Gastrocnemius medialis (tissue), 4 donors: ENCODE measurements around the gene PLXND1. TPM values are rescaled to one million over a fixed set of nuclear protein-coding genes. Genes with fewer than 3 reads are reported as not detected.
A peak's percentile ranks its signal among the peaks of the same experiment; 100 is the strongest.

Experiments
- ATAC-seq, 2 donors: fragments of 150-250 bp; one replicate each; pipeline ENCODE4 v1.9.1; 2016
- DNase-seq, 2 donors: peaks; one replicate each; pipeline ENCODE4 v3.0.0-alpha.2; 2019
- H3K27ac ChIP-seq, 4 donors: fragments of 200-600 bp; sonication (generic); 1 replicate in 1 of 4; 2 replicates in 3 of 4; pipeline ENCODE4 v1.5.1; 2016 to 2018; ENCODE audit warnings: mild to moderate bottlenecking in 2 of 4, moderate library complexity in 1 of 4
- H3K27me3 ChIP-seq, 3 donors: fragments of 200-600 bp; sonication (generic) in 2 of 3; 1 replicate in 1 of 3; 2 replicates in 2 of 3; pipeline versions ENCODE4 v1.5.1 to v1.6.0; 2016 to 2019; ENCODE audit warnings: mild to moderate bottlenecking in 1 of 3, moderate library complexity in 1 of 3
- H3K36me3 ChIP-seq, 2 donors: fragments of 200-600 bp; sonication (generic) in 1 of 2; one replicate each; pipeline ENCODE4 v1.5.1; 2017 to 2018
- H3K4me1 ChIP-seq, 2 donors: fragments of 200-600 bp; sonication (generic) in 1 of 2; one replicate each; pipeline ENCODE4 v1.5.1; 2016 to 2017; ENCODE audit warnings: mild to moderate bottlenecking in 2 of 2
- H3K4me3 ChIP-seq, 4 donors: fragments of 200-600 bp; sonication (generic) in 3 of 4; 1 replicate in 1 of 4; 2 replicates in 3 of 4; pipeline ENCODE4 v1.5.1; 2016 to 2019; ENCODE audit warnings: mild to moderate bottlenecking in 2 of 4
- H3K9me3 ChIP-seq, 3 donors: fragments of 200-600 bp; sonication (generic) in 2 of 3; 1 replicate in 1 of 3; 2 replicates in 2 of 3; pipeline ENCODE4 v1.5.1; 2016 to 2019
- POLR2A ChIP-seq, 2 donors: fragments of 450-650 bp; IDR thresholded peaks; one replicate each; pipeline ENCODE4 v1.6.1; 2017; ENCODE audit warnings: antibody characterized with exemption in 2 of 2, mild to moderate bottlenecking in 2 of 2, moderate library complexity in 2 of 2
- in situ Hi-C, 4 donors: fragments of 200-750 bp; cut with MboI; loops; one replicate each; pipeline versions ENCODE4 v1.15.0 to v1.8.0; 2017; ENCODE audit warnings: low sequenced_read_pairs in 4 of 4
- intact Hi-C: fragments of 100-400 bp; cut with DNase I; formaldehyde crosslinking; loops from one replicate; pipeline ENCODE4 v1.15.1; 2023; ENCODE audit warnings: low total_unique reads
- total RNA-seq, 4 donors: library from RNA; depleted of rRNA; stranded (reverse); fragments of >200 nt; gene quantifications; one replicate each; pipeline versions ENCODE4 v1.1.0 to v1.2.3, GENCODE V29; 2016
- TF ChIP-seq, protein P1 (sequence below), 5 experiments: fragments of 450-650 bp in 3 of 5; fragments of 200-600 bp in 2 of 5; sonication (generic) in 2 of 5; IDR thresholded peaks in 4 of 5; conservative IDR thresholded peaks in 1 of 5; 1 replicate in 4 of 5; 2 replicates in 1 of 5; pipeline ENCODE4 v1.5.1; 2016 to 2019; ENCODE audit warnings: antibody characterized with exemption in 5 of 5, mild to moderate bottlenecking in 3 of 5, moderate library complexity in 3 of 5

The PLXND1 gene
- total RNA-seq, 4 donors from 2014 or later: 15.7 to 70.9 (median 19.9) TPM

DNA sequence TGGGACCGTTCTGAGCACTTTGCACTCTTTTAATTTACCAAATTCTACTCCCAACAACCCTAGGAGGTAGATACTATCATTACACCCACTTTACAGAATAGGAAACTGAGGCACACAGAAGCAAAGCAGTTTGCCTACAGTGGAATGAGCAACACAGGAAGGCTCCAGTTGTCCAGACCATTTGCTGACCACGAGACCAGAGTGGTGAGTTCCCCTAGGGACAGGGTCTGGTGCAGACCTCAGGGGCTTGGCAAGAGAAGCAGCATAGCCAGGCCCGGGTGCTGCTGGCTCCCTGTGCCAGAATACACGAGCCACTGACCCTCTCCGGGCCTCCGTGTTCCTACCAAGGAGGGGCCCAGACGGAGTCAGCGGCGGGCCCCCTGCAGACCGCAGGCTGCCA lies 26.5 kb downstream of the PLXND1 start:
- intact Hi-C loops (no loop called here), in situ Hi-C loops (no loop called here)
- Histone ChIP-seq H3K27me3 (no peaks in the 10 kb centered on the region), H3K27ac (peak overlapping the region in 1 of 4 donors; percentile 23), H3K4me3 (no peak overlapping the region), H3K9me3 (no peaks in the 10 kb centered on the region), H3K36me3 (no peaks in the 10 kb centered on the region), H3K4me1 (peaks cover 11% of the 10 kb centered on the region in 2 donors)
- ATAC-seq (no peak), DNase-seq (no peak)
- no peak for TF ChIP-seq POLR2A (IDR thresholded peaks at IDR 0.05)
- TF ChIP-seq, protein P1, sequence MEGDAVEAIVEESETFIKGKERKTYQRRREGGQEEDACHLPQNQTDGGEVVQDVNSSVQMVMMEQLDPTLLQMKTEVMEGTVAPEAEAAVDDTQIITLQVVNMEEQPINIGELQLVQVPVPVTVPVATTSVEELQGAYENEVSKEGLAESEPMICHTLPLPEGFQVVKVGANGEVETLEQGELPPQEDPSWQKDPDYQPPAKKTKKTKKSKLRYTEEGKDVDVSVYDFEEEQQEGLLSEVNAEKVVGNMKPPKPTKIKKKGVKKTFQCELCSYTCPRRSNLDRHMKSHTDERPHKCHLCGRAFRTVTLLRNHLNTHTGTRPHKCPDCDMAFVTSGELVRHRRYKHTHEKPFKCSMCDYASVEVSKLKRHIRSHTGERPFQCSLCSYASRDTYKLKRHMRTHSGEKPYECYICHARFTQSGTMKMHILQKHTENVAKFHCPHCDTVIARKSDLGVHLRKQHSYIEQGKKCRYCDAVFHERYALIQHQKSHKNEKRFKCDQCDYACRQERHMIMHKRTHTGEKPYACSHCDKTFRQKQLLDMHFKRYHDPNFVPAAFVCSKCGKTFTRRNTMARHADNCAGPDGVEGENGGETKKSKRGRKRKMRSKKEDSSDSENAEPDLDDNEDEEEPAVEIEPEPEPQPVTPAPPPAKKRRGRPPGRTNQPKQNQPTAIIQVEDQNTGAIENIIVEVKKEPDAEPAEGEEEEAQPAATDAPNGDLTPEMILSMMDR (IDR thresholded peaks at IDR 0.05 in 4 of 5, conservative IDR thresholded peaks at IDR 0.05 in 1 of 5): no peak

DNA sequence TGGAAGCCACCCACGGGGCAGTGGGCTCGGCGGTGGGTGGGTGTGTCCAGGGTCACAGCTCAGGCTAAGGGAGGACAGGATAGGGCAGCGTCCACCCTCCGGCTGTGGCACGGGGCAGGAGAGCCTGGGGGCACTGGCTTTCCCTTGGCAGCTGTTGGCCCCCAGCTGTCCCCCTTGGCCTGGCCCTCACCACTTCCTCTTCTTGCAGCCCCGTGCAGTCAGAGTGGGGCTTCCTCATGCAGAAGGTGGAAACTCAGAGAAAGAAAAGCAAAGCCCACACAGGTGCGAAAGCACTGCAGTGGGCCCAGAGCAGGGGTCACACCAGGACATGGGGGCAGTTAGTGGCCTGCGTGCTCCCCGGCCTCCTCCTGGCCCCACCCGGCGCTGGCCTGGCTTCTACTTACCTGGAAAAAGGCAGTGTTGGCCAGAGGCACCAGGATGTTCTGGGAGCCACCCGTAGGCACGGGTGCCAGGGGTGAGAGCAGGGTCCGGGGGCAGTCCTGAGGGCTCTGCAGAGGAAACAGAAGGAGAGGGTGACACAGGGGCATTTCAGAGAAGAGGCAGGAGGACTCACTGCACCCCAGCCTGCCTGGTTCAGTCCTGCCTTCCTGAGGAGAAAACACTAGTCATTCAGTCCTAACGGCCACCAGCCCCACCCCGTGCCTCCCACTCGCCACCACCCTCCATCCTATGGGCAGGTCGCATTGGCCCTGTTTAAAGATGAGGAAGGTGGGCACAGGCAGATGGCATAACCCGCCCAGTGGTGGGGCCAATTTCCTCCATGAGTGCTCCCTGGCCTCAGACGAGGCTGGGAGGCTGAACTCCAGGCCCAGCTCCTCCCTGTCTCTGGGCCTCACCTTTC lies 28.3 kb downstream of the PLXND1 start:
- no peaks in the 10 kb centered on the region for H3K9me3 ChIP-seq
- H3K27me3 ChIP-seq: no peaks in the 10 kb centered on the region
- in situ Hi-C loops: no loop called here
- no peaks in the 10 kb centered on the region for H3K36me3 ChIP-seq
- DNase-seq (peak in 1 of 2 donors; percentile 39), ATAC-seq (peak in 1 of 2 donors; percentile 24)
- H3K4me3 ChIP-seq: no peak overlapping the region
- intact Hi-C loops: no loop called here
- H3K4me1 ChIP-seq: peaks cover 11% of the 10 kb centered on the region in 2 donors
- H3K27ac ChIP-seq: peak overlapping the region; percentile 33 to 61 (median 52)
- TF ChIP-seq, protein P1 (IDR thresholded peaks at IDR 0.05 in 4 of 5, conservative IDR thresholded peaks at IDR 0.05 in 1 of 5): no peak

DNA sequence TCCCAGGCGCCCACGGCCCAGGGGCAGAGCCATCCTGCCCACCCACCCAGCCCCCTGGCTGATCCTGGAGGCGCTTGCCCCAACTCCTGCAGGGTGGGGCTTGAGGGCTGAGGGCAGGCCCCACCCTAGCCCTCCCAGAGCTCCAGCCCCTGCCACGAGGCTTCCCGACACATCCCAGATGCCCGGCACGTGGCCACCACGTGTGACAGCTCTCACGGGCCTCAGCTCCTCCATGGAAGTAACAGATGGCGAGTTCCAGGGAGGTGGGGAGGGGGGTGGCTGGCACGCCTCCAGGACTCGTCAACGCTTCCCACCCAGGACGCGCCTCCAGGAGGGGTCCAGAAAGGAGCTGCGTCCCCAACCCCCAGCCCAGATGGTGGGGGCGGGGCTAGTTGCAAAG lies 29.1 kb downstream of the PLXND1 start:
- peaks cover 11% of the 10 kb centered on the region in 2 donors for H3K4me1 ChIP-seq
- no peaks in the 10 kb centered on the region for H3K36me3 ChIP-seq
- TF ChIP-seq POLR2A (IDR thresholded peaks at IDR 0.05): no peak
- TF ChIP-seq, protein P1 (IDR thresholded peaks at IDR 0.05 in 4 of 5, conservative IDR thresholded peaks at IDR 0.05 in 1 of 5): no peak
- no peaks in the 10 kb centered on the region for H3K9me3 ChIP-seq
- ATAC-seq (peak in 1 of 2 donors; percentile 25), DNase-seq (peak in 1 of 2 donors; percentile 46)
- intact Hi-C loops: no loop called here
- H3K27ac ChIP-seq: peak overlapping the region; percentile 33 to 61 (median 52)
- H3K27me3 ChIP-seq: no peaks in the 10 kb centered on the region
- in situ Hi-C loops: no loop called here
- no peak overlapping the region for H3K4me3 ChIP-seq

DNA sequence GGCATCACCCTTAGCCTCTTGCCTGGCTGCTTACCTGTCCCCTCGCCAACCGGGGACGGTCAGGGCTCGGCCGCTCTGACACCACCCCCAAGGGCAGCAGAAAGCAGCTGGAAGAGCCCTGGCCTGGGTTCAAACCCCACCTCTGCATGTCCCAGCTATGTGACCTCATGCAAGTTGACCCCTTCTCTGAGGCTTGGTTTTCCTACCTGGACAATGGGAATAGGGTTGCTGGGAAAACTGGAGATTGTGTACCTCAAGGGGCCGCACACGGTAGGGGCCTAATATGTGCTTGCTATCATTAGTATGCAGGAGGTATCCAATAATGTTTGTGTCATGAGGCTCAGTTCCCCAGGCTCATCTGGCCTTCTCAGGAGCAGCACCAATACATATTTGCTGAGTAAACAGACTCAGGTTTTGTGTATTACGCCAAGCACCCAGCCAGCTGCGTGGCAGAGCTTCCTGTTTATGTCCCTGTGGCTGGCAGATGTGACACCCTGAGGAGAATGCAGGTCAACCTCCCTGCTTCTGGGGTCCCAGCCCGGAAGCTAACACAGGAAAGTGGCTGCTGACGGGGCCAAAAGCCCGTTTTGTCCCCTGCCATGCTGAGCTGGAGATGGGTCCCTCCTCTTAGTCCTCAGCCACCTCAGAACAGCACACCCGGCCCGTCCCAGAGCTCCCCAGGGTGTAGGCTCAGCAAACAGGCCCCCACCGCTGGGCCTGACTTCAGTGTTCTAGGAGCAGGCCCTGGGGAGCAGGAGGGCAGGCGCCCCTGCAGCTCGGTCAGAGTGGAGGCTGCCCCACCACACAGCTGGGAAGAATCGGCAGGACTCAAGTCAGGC lies 29.7 kb downstream of the PLXND1 start:
- Histone ChIP-seq H3K9me3 (no peaks in the 10 kb centered on the region), H3K4me3 (no peak overlapping the region), H3K27ac (peak overlapping the region; percentile 20 to 61 (median 52)), H3K36me3 (no peaks in the 10 kb centered on the region), H3K27me3 (no peaks in the 10 kb centered on the region), H3K4me1 (peaks cover 11% of the 10 kb centered on the region in 2 donors)
- intact Hi-C loops: no loop called here
- ATAC-seq (peak; percentile 12 to 28), DNase-seq (peak in 1 of 2 donors; percentile 60)
- in situ Hi-C loops: no loop called here
- TF ChIP-seq POLR2A (IDR thresholded peaks at IDR 0.05): no peak
- TF ChIP-seq, protein P1 (IDR thresholded peaks at IDR 0.05 in 4 of 5, conservative IDR thresholded peaks at IDR 0.05 in 1 of 5): no peak
